Body of pancreas (tissue), 4 donors: ENCODE measurements around the gene TEAD1. TPM values are rescaled to one million over a fixed set of nuclear protein-coding genes. Genes with fewer than 3 reads are reported as not detected.

Source experiments
- ATAC-seq: fragments of 150-250 bp; one replicate; pipeline ENCODE4 v1.9.1; 2016
- DNase-seq, 4 donors: peaks; one replicate each; pipeline ENCODE4 v3.0.0-alpha.2; 2019
- H3K27ac ChIP-seq, 4 donors: fragments of 200-600 bp; sonication (generic); 1 replicate in 3 of 4; 2 replicates in 1 of 4; pipeline versions ENCODE4 v1.5.1 to v1.6.1; 2016 to 2019; ENCODE audit warnings: mild to moderate bottlenecking in 1 of 4, mixed read lengths in 1 of 4, moderate library complexity in 1 of 4
- H3K27me3 ChIP-seq, 2 donors: fragments of 200-600 bp; sonication (generic); one replicate each; pipeline ENCODE4 v1.6.0; 2016; ENCODE audit warnings: mild to moderate bottlenecking in 1 of 2
- H3K36me3 ChIP-seq, 2 donors: fragments of 200-600 bp; sonication (generic); replicated peaks in 1 of 2; 2 replicates each; pipeline ENCODE4 v1.5.1; 2016; ENCODE audit warnings: low read depth in 2 of 2; ENCODE audit not compliant: insufficient read depth in 1 of 2
- H3K4me1 ChIP-seq: fragments of 200-600 bp; sonication (generic); one replicate; pipeline ENCODE4 v1.6.0; 2016
- H3K4me3 ChIP-seq, 2 donors: fragments of 200-600 bp; sonication (generic); 1 replicate in 1 of 2; 2 replicates in 1 of 2; pipeline ENCODE4 v1.5.1; 2016 to 2019
- H3K9me3 ChIP-seq, 3 donors: fragments of 200-600 bp; sonication (generic); 1 replicate in 2 of 3; 2 replicates in 1 of 3; pipeline ENCODE4 v1.5.1; 2016
- POLR2A ChIP-seq, 3 donors: fragments of 450-650 bp; IDR thresholded peaks; one replicate each; pipeline ENCODE4 v1.6.1; 2016; ENCODE audit warnings: antibody characterized with exemption in 3 of 3, mild to moderate bottlenecking in 2 of 3
- WGBS, 2 donors: methylation state at CpG; one replicate each; pipeline ENCODE4 v1.1.5; 2017; 5-methylcytosine and 5-hydroxymethylcytosine counted together
- intact Hi-C: fragments of 100-400 bp; cut with DNase I; formaldehyde crosslinking; loops from one replicate; pipeline ENCODE4 v1.15.1; 2023
- total RNA-seq, 2 donors: library from RNA; depleted of rRNA; stranded (reverse); fragments of >200 nt; gene quantifications; one replicate each; pipeline ENCODE4 v1.1.0, GENCODE V29; 2016
- TF ChIP-seq, protein P1 (sequence below), 7 experiments: fragments of 450-650 bp in 4 of 7; fragments of 200-600 bp in 3 of 7; sonication (generic) in 3 of 7; IDR thresholded peaks; one replicate each; pipeline ENCODE4 v1.5.1; 2016 to 2019; ENCODE audit warnings: antibody characterized with exemption in 7 of 7

Gene TEAD1
- total RNA-seq, 2 donors from 2014 or later = 36.9 to 55.0 TPM

DNA sequence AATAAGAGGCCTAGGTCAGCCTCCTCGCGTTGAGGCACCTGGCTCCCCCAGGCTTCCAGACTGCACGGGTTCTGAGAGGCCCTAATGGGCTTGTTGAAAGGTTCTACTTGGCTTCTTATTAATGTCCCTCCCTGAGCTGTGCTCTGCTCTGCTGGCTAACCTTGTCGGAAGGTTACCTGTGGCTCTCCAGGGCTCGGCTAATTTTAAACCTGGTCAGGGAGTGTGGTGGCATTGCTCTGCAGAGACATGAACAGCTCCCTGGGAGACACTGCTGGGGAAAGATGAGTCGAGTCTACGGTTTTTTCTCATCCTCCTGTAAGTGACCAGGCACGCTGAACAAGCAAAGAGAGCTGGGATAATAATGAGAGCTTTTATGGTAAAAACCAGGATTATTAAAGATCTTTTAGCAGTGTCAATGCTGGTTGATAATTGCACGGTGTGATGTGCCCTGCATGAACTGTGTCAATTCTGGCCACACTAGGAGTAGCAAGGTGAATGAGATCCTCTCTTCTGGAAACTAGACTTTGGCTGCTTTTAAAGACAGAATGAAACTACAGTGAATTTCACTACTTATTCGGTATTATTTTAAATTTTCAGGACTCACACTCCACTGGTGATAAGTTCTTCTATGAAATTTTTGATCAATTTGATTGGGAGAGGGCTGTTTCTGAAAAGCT, 70.7 kb downstream of the TEAD1 start:
- WGBS, 2 donors = 62% methylated on average over 10 of the region's 10 CpGs
- H3K4me1 ChIP-seq = peaks cover 13% of the 10 kb centered on the region
- TF ChIP-seq POLR2A (IDR thresholded peaks at IDR 0.05) = no peak
- TF ChIP-seq, protein P1, sequence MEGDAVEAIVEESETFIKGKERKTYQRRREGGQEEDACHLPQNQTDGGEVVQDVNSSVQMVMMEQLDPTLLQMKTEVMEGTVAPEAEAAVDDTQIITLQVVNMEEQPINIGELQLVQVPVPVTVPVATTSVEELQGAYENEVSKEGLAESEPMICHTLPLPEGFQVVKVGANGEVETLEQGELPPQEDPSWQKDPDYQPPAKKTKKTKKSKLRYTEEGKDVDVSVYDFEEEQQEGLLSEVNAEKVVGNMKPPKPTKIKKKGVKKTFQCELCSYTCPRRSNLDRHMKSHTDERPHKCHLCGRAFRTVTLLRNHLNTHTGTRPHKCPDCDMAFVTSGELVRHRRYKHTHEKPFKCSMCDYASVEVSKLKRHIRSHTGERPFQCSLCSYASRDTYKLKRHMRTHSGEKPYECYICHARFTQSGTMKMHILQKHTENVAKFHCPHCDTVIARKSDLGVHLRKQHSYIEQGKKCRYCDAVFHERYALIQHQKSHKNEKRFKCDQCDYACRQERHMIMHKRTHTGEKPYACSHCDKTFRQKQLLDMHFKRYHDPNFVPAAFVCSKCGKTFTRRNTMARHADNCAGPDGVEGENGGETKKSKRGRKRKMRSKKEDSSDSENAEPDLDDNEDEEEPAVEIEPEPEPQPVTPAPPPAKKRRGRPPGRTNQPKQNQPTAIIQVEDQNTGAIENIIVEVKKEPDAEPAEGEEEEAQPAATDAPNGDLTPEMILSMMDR (IDR thresholded peaks at IDR 0.05) = no peak
- ATAC-seq (peak; percentile 21), DNase-seq (peak in 1 of 4 donors; percentile 24)
- H3K4me3 ChIP-seq = no peak overlapping the region
- intact Hi-C loops = no loop called here
- no peaks in the 10 kb centered on the region for H3K27me3 ChIP-seq
- H3K36me3 ChIP-seq = no peaks in the 10 kb centered on the region
- H3K27ac ChIP-seq = peak overlapping the region in 1 of 4 donors; percentile 43
- H3K9me3 ChIP-seq = no peaks in the 10 kb centered on the region

DNA sequence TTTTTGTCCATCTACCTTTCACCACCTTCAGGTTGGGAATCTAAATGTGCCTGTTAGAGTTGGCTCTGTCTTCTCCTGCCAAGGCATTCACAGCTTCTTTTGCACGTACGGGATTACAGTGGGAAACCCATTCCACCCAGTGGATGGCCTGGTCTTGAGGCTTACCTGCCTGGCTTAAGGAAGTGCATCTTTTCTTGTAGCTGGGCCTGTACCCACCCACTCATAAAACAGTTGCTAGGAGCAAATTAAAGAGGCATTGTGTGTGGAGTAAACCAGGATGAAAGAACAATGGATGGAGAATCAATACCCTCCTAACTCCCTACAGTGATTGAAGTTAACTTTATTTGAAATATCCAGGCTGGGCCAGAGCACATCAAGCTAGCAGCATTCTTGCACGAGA, 71.6 kb downstream of the TEAD1 start:
- TF ChIP-seq, protein P1 (IDR thresholded peaks at IDR 0.05) = no peak
- no peak for TF ChIP-seq POLR2A (IDR thresholded peaks at IDR 0.05)
- Histone ChIP-seq H3K36me3 (no peaks in the 10 kb centered on the region), H3K4me1 (peaks cover 21% of the 10 kb centered on the region), H3K27ac (peak overlapping the region in 2 of 4 donors; percentile 27 to 43), H3K9me3 (no peaks in the 10 kb centered on the region), H3K4me3 (no peak overlapping the region), H3K27me3 (no peaks in the 10 kb centered on the region)
- ATAC-seq (no peak), DNase-seq (no peak)
- WGBS, 2 donors = 63 to 64% methylated on average over 3 of the region's 3 CpGs
- intact Hi-C loops = no loop called here

DNA sequence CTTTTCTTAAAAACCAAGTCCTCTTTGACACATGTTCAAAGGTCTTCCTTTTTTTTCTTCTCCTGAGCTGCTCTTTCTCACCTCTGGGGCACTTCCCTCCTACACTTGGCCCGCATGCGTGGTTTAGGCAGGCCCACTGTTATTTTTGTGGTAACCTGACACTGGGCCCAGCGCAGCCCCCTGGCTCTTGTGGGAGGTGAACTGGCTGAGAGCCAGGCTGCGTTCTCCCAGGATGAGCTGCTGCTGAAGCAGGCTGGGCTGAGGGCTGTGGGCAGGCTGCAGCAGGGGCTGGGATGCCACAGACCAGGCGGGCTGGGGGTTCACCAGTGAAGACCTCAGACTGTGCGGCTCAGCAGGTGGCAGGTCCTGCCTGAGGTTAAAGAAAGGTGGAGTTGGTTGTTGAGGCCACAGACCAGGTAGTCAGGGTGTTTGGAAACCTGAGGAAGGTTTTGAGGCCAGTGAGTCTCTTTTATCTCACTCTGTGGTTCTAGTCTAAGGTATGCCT, 72.4 kb downstream of the TEAD1 start:
- peaks cover 23% of the 10 kb centered on the region for H3K4me1 ChIP-seq
- intact Hi-C loops = no loop called here
- TF ChIP-seq POLR2A (IDR thresholded peaks at IDR 0.05) = no peak
- TF ChIP-seq, protein P1 (IDR thresholded peaks at IDR 0.05) = no peak
- DNase-seq (peak; percentile 17 to 50 (median 44)), ATAC-seq (peak; percentile 48)
- 61 to 68% methylated on average over 6 of the region's 6 CpGs for WGBS, 2 donors
- peak overlapping the region in 3 of 4 donors; percentile 4 to 28 (median 25) for H3K27ac ChIP-seq
- no peaks in the 10 kb centered on the region for H3K9me3 ChIP-seq
- H3K27me3 ChIP-seq = no peaks in the 10 kb centered on the region
- no peak overlapping the region for H3K4me3 ChIP-seq
- H3K36me3 ChIP-seq = no peaks in the 10 kb centered on the region

DNA sequence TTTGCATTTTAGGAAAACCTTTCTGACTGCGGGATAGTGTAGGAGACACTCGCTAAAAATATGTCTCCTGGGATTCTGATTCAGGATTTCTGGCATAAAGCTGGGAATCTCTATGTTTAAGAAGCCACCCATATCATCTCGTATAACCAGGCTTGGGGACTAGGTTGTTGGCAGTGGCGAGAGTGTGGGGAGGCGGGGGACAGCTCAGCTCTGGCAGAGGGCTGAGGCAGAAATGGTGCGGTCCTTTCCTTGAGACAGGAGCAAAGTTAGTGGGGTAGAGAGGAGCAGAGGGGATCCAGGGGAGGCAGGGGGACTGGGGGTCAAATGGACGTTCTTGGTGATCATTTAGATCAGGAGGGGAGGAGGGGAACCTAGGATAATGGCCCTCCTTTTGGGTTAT, 74.3 kb downstream of the TEAD1 start:
- Histone ChIP-seq H3K4me3 (no peak overlapping the region), H3K27ac (no peak overlapping the region), H3K4me1 (peaks cover 23% of the 10 kb centered on the region), H3K27me3 (no peaks in the 10 kb centered on the region), H3K9me3 (no peaks in the 10 kb centered on the region), H3K36me3 (no peaks in the 10 kb centered on the region)
- 89 to 95% methylated on average over 7 of the region's 7 CpGs for WGBS, 2 donors
- intact Hi-C loops = no loop called here
- ATAC-seq (no peak), DNase-seq (no peak)
- TF ChIP-seq, protein P1 (IDR thresholded peaks at IDR 0.05) = no peak
- TF ChIP-seq POLR2A (IDR thresholded peaks at IDR 0.05) = no peak

DNA sequence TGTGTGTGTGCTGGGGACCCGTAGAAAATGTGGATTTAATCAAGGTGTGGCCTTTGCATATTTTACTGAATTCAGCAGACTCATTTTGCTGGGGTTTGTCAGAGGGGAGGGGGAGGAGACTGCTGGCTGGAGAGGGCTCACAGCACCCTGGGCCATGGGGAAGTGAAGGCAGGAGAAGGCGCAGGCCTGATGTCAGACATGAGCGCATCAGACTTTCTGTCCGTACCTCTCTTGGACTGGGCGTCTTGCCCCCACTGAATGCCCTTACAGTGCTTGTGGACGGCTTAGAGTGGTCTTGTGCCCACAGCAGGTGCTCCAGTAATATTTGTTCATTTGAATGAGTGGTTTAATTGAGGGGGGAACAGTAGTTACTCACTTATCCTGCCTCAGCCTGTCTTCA, 75.2 kb downstream of the TEAD1 start:
- Histone ChIP-seq H3K4me1 (peaks cover 32% of the 10 kb centered on the region), H3K27me3 (no peaks in the 10 kb centered on the region), H3K27ac (no peak overlapping the region), H3K36me3 (no peaks in the 10 kb centered on the region), H3K9me3 (no peaks in the 10 kb centered on the region), H3K4me3 (no peak overlapping the region)
- WGBS, 2 donors = 96 to 99% methylated on average over 6 of the region's 6 CpGs
- ATAC-seq (no peak), DNase-seq (no peak)
- TF ChIP-seq, protein P1 (IDR thresholded peaks at IDR 0.05) = no peak
- TF ChIP-seq POLR2A (IDR thresholded peaks at IDR 0.05) = no peak
- intact Hi-C loops = no loop called here
